HG03064 (cell line): ENCODE results near the gene ANKRD6.
A peak's percentile ranks its signal among the peaks of the same experiment; 100 is the strongest.
"Not testable (repeated sequence)": the region's sequence is repeated elsewhere in the genome, so short reads cannot be mapped to it uniquely, and the experiment has no call there.

Experiments used
- ATAC-seq: cut with Tn5 transposase; IDR thresholded peaks from one replicate; pipeline ENCODE4 v1.9.1; 2021; ENCODE audit warnings: low read depth; ENCODE audit not compliant: unreplicated experiment

The ANKRD6 gene

DNA sequence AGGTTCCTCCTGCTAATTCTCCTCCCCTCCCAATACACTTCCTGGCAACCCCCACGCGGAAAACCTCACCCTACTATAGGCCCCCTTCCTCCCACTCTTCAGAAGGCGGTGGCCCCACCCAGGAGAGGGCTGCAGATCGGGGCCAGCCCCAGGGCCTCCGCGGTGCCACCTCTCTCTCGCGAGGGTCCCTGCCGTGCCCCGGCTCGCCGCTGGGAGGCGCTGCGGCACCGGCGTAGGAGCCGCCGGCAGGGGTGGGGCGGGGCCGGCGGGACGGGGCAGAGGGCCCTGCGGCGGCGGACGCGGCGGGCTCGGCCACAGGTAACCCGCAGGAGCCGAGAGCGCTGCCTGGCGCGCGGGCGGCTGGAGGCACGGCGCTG is at the start of gene ANKRD6:
ANKRD6 (plus strand) TSS at position 278 of the 377 bp plus-strand sequence. CDS start 133,825 bp downstream, outside the sequence.
- peak; percentile 75 for ATAC-seq

DNA sequence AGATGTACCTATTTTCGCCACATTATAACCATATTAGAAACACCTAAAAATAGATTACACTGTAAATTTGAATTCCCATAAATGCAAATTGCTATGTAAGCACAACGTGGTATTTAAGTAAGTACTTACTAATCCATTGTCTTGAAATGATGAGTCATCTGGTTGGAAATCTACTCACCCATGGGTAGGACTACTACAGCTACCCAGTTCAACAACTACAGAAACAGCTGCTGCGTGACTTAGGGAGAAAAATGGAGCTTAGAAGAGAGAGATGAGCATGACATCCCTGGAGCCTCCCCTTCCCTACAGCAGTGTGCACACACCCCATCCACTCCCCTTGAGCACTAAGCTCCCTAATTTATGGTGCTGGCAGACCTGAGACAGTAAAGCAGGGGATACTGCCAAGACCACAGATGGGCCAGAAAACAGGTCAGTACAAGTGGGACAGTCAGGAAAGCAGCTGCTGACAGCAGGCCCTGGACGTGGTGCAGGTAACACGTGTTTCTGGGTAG is 47.7 kb upstream of the ANKRD6 start:
- no peak for ATAC-seq

DNA sequence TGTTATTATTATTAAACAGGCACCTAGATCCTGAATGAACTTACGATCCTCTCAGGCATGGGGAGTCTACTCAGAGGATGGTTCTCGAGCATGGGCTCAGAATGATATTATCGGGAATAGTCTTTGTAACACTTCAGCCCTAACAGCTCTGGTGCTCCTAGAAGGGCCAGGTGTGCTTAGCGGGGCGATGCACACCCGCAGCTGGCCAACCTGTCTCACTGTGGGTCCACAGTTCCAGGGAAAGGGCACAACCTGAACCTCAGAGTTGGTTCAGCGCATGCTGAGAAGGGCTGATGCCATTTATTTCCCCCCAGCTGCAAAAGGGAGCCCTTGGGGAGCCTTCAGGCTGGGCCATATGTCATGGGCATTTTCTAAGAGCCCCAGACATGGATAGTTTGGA is 47.1 kb upstream of the ANKRD6 start:
- ATAC-seq = no peak

DNA sequence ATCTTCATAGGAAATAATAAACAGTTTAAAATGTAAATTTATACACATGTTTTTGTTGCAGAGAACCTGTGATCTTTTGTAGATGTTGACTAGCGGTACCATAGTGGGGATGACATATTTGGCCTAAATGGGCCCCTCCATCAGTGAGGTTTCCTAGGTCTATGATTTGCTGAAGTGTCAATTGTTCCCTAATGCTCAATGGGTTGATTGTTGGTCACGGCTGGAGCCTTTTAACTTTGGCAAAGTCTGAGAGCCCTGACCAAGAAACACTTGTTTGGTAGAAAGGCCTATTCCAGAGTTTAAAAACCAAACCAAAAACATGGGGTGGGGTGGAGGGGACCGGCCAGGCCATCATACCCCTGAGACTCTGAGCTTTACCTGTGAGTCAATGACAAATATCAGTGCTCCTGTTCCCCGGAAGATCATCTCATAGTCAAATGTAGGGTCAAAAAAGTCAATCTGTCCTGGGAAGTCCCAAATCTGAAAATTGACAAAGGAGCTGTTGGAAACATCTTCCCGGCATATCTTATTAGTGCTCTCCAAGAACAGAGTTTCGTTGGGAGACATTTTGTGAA is 45.9 kb upstream of the ANKRD6 start:
- ATAC-seq = peak; percentile 16

DNA sequence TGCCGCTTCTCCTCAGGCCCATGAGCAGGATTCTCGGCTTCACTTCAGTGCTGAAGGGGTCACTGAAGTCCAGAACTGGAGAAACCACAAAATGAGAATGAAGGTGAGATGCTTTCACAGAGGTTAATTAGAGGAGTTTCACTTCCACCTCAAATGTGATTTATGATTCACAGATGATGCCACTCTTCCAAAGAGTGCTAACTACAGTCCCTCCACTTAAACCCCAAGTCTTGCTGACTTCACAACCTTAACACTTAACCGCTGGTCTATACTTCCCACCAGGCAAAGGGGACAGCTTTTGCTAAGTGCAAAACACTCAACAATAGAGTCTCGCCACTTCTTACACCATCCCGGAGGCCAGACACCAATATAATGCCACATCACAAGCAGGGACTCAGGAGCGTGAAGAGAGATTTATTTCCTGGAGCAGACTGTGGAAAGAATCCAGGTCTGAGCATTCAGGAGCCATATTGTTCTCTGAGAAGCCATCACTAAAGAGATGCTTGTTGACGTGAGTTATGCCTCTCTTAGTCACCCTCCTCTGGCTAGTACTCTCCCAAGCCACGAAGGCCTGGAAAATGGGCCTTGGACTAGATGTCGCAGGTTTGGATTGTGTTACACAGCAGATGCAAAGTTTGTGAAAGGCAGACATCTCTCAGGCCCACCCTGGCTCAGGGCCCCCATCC is 45.3 kb upstream of the ANKRD6 start:
- peak; percentile 92 for ATAC-seq

DNA sequence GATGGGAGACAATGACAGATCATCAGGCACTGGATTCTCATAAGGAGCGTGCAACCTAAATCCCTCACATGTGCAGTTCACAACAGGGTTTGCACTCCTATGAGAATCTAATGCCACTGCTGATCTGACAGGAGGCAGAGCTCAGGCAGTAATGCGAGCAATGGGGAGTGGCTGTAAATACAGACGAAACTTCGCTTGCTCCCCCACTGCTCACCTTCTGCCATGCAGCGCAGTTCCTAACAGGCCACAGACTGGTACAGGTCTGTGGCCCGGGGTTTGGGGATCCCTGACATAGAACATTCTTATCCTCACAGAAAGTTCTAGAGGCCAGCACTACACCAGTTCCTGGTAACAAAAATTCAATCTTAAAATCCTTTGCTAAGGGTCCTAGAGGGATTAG is 44.1 kb upstream of the ANKRD6 start:
- ATAC-seq = no peak

DNA sequence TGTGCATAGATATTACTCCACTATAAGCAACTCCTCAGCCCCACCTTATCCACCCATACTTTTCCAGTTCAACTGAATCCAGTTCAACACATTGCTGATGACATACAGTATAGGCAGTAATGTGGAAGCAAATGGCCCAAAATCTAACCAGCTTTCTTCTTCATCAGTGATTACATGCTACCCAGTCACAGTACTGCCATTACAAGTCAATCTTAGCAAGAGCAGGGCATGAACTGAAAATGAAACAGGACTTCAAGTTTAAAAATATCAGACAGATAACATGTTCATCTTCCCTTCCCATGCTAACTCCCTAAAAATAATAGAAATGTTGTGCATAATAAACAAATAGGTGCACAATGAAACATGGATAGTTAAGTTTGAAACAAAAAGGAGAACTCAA is 40.1 kb upstream of the ANKRD6 start:
- no peak for ATAC-seq

DNA sequence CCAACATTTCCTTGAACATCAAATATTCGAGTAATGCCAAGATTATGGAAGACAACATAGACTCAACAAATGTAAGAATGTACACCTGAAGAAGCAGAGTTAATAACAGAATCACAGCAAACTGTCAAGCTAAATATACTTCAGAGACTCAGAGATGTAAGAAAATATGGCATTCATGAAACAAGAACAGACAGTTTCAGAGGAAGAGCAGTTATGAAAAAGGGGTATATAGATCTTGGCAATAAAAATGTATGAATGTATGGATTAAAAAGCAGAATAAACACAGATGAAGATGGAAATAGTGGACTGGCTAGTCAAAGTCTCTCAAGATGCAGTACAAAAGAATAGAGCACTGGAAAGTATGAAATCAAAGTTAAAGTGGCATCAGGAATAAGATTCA is 39.3 kb upstream of the ANKRD6 start:
- ATAC-seq = no peak

DNA sequence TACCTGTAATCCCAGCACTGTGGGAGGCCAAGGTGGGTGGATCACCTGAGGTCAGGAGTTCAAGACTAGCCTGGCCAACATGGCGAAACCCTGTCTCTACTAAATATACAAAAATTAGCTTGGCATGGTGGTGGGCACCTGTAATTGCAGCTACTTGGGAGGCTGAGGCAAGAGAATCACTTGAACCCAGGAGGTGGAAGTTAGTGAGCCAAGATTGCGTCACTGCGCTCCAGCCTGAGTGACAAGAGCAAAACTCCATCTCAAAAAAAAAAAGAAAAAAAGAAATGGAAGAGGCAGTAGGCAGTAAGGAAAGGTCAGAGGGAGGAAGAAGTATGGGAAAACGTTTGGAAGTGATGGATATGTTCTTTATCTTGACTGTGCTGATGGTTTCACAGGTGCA is 35.1 kb upstream of the ANKRD6 start:
- not testable (repeated sequence) for ATAC-seq

DNA sequence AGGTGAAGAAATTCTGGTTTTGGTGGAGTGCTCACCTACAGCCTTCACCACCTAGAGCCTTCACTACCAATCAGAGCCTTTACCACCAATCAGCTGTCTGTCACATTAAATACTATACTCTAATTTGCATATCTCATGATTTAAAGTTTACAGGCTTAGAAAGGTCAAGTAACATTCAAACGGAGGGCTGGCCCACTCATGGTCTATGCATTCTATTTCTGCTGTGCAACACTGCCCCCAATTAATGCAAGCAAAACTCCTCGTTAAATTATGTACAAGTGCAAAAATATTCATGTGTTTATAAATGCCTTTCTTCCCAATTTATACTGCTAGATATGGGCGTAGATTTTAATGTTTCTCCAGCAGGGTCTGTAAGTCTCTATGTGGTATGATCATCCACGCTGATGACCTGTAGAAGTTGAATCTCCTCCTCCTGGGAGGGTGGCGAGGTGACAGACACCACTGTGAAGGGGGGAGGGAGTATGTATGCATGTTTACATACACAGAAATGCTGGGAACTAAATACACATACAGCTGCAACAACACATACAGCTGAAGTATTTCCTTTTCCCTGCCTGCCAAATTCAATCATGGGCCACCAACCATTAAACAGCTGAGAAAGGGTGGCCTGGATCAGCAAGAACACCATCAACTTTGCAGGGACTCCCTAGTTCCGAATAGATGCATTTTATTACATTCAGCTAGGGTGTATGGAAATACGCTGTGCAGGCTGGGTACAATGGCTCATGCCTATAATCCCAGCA is 34.0 kb upstream of the ANKRD6 start:
- ATAC-seq = no peak

DNA sequence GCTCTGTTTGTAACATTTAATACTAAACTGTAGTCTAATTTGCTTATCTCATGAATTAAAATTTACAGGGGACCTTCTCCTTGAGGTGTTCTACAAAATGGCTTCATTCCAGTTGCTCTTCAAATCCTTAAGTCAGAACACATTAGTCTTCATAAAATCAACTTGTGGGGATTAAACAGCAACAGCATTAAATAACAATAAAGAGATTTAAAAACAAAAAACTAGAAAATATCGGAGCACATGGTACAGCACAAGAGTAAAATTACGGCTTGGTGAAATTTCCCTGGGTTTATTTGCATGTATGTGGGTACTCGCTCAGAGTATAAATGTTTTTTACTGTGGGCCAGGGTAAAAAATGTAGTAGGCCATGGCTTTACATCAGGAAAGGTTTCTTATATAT is 32.9 kb upstream of the ANKRD6 start:
- no peak for ATAC-seq

DNA sequence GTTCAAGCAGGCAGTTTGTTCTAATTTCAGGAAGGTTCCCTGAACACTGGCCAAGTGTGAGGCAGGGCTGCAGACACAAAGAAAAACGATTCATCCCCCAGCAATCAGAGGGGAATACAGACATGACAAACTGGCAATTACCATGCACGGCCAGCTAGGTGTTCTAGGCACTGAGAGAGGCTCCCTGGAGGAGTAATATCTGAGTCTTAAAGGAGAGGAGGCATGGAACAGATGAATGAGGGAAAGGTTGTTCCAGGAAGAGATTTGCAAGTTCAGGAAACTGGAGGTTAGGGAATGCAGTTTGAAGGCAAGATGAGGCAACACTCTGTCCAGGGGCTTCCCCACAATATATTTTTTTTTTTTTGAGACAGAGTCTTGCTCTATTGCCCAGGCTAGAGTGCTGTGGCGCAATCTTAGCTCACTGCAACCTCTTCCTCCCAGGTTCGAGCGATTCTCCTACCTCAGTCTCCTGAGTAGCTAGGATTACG is 32.0 kb upstream of the ANKRD6 start:
- no peak for ATAC-seq

DNA sequence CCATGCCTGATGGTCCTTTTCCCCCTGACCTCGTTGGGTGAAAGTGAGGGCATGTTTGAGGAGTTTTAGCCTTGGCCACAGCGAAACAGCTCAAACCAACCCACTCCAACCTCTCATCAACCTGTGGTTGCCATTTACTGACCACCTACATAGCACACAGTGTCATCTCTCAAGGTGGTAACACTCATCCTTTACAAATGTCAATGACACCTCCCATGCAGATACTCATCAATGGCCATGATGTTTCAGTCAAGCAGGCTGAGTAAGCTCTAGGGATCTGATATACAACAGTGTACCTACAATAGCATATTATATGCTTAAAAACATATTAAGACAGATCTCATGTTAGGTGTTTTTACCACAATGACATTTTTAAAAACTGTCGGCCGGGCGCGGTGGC is 30.2 kb upstream of the ANKRD6 start:
- no peak for ATAC-seq

DNA sequence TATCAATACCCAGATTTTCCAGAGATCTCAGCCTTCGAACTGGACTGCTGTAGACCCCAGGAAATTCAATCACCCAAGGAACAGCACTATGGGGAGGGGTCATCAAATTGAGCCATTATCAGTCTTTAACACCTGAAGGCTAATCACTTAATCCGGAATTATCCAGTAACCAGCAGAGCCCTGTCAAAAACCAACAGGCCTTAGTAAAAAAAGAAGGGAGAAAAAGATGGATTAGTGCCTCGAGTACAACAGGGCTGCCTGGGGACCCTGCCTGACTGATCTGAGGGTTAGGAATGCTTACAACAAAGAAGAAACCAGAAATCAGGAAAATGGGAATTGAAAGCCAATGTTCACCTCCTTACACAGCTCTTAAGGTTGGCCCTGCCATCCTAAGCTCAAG is 28.4 kb upstream of the ANKRD6 start:
- no peak for ATAC-seq

DNA sequence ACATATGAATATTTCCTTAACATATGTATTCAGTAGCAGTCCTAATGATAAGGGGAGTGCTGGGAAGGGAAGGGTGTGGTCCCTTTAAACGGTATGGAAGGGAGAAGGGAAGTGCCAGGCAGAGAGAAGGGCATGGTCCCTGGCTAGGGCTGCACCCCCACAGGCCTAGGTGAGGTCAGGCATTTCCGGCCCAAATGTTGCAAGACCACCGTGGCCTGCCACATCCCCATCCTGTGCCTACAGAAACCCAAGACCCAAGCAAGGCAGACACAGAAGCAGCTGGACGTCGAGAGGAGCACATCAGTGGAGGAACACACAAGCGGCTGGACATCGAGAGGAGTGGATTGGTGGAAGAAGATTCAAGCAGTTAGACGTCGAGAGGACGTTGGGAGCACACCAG is 26.8 kb upstream of the ANKRD6 start:
- ATAC-seq = no peak

DNA sequence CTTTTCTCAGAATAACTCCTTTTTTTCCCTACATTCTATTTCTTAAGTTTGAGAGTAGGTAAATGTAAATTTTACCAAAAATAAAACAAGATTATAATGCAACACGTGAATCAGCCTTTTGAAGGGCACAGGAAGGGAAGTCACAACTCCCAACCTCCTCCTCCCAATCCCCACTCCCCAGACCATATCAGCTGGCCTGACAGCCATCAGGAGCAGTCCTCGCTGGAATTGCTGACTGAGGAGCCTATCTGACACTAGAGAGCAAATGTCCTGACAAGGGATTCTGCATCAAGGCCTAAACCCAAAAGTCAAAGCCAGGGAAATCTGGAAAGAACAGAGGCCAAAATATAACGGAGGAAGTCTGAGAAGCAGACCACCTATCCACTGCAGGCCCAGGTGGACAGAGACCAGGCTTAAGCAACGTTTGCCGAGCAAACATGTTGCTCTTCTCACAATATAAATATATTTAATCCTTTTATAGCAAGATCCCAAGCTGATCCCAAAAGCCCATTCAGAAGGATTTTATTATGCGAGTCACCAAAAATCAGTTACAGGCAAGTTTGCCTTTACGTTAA is 23.4 kb upstream of the ANKRD6 start:
- no peak for ATAC-seq

DNA sequence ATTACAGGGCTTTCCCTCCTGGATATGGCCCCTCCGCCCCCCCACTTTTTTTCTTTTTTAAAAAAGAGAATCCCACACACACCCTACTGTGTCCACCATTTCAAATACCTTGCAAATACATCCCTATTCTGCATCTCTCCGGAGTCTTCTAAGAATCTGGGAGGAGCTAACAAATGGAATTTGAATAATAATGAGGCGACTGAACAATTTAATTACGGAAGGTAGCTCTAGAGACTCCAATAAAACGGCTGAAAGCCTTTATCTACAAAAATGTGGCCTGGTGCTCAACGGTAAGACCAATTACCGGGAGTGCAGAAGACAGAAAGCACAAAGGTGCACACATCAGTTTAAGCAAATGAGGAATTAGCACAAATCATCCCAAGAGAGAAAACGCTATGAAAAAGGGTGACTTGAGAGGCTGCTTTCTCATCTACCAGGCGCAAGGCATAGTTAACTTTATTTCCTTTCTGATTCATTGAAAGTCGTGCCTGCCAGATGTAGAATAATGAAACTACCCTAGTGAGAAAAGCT is 22.7 kb upstream of the ANKRD6 start:
- no peak for ATAC-seq

DNA sequence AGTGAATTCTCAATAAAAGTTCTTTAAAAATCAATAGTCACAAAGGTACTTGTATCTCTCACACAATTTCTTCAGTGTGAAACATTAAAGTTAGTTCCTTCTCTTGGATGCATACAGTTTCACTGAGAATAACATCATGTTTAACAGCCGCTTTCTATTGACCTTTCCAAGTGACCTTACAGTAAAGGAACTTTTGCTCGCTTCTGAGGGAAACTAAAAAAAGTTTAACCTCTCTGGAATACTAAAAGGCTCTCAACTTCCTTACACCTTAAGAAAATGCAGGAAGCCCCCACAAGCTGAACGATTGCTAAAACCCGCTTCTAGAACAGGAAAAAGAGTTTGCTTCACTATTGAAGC is 22.2 kb upstream of the ANKRD6 start:
- no peak for ATAC-seq

DNA sequence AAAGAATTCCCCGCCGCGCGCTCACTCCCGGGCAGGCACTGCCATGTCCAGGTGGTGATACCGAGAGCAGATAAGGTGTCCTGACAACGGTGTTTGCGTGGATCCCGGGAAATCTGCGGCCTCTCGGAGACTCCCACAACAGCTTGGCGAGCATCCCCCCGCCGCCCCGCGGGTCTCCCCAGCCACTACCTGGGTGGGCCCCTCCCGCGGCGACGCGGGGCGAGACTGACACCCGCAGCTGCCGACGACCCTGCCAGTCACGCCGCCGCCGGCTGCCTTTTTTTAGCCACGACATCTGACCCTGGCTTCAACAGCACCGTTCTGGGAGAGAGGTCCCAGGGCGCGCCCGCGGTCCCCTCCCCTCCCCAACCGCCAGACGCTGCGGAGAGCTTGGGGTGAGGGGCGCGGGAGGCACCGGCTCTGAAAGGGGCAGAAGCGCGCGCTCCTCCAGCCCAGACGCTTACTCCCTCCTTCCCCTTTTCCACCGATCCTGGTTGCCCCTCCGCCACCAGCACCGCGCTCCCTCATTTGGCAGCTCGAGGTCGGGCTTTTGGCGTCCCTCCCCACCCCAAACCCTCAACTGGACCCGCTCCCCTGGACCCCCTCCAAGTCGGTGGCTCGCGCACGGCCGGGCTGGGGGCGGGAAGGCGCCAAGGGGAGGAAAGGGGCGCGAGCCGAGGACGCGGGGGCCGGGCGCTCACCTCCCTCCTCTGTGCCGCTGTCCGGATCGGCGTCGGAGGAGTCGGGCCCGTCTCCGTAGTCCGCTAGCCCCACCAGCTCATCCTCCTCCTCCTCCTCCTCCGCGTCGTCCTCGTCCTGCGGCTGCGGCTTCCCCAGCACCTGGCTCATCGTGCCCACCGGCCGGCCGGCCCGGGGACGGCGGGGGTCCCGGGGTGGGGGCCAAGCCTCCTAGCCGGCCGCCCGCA is 21.5 kb upstream of the ANKRD6 start:
- ATAC-seq = peak; percentile 46
